ENCODE results near the gene TMEM132C. TPM values are rescaled to one million over a fixed set of nuclear protein-coding genes. Genes with fewer than 3 reads are reported as not detected.

TMEM132C gene
- total RNA-seq, 1 experiment from 2014 or later, result not detected

DNA sequence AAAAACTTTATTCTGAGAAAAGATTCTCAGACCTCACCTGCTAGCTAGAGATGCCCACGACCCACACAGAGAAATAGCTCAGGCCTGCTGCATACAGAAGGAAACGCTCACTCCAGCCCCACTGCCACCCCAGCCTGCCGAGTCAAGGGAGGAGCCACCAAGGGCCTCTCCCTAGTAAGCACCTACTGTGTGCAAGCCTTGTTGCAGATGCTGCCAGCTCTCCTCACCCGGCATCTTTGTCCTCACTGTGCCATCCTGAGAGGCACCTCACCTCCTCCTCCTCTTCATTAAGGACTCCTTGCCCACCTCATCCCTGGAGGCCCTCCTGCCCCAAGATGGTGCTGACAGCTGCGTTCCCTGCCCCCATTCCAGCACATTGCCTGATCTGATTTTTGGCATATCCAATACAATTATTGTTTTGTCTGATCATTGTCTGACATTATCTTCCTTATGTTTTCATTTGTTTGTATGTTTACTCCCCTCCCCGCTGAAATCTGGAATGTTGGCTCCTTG is 359.9 kb downstream of the TMEM132C start:
- H3K4me1 Mint-ChIP-seq (ENCODE audit: insufficient read depth, unreplicated experiment), result no peaks in the 10 kb centered on the region
- H3K9me3 Mint-ChIP-seq (ENCODE audit: unreplicated experiment), result peaks cover 40% of the 10 kb centered on the region
- TF ChIP-seq, protein P1, sequence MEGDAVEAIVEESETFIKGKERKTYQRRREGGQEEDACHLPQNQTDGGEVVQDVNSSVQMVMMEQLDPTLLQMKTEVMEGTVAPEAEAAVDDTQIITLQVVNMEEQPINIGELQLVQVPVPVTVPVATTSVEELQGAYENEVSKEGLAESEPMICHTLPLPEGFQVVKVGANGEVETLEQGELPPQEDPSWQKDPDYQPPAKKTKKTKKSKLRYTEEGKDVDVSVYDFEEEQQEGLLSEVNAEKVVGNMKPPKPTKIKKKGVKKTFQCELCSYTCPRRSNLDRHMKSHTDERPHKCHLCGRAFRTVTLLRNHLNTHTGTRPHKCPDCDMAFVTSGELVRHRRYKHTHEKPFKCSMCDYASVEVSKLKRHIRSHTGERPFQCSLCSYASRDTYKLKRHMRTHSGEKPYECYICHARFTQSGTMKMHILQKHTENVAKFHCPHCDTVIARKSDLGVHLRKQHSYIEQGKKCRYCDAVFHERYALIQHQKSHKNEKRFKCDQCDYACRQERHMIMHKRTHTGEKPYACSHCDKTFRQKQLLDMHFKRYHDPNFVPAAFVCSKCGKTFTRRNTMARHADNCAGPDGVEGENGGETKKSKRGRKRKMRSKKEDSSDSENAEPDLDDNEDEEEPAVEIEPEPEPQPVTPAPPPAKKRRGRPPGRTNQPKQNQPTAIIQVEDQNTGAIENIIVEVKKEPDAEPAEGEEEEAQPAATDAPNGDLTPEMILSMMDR (IDR thresholded peaks at IDR 0.05; ENCODE audit: unreplicated experiment), result no peak
- H3K36me3 Mint-ChIP-seq (ENCODE audit: insufficient read depth, unreplicated experiment), result no peaks in the 10 kb centered on the region
- no peak for DNase-seq (ENCODE audit: unreplicated experiment)
- CTCF ChIA-PET, result interaction anchor here (0.9 kb wide), 1 partner anchor 1228 kb away, joined by 3 read pairs; no protein-coding TSS in a partner anchor
- POLR2A ChIA-PET, result no interaction called here
- BruUV-seq (replicated peaks), result no TSS peak
- no peaks in the 10 kb centered on the region for H3K27me3 Mint-ChIP-seq (ENCODE audit: insufficient read depth, unreplicated experiment)
- intact Hi-C loops (cut with micrococcal nuclease), result no loop called here
- no peak overlapping the region for H3K4me3 Mint-ChIP-seq (ENCODE audit: unreplicated experiment)
- no peak overlapping the region for H3K27ac Mint-ChIP-seq (ENCODE audit: low read depth, unreplicated experiment)

GRCh38 chr12:128627659-128628058 is 360.7 kb downstream of the TMEM132C start:
- ChIA-PET POLR2A (no interaction called here), CTCF (no interaction called here)
- DNase-seq (ENCODE audit: unreplicated experiment), result no peak
- Mint-ChIP-seq H3K27ac (ENCODE audit: low read depth, unreplicated experiment) (no peak overlapping the region), H3K4me3 (ENCODE audit: unreplicated experiment) (no peak overlapping the region), H3K27me3 (ENCODE audit: insufficient read depth, unreplicated experiment) (no peaks in the 10 kb centered on the region), H3K36me3 (ENCODE audit: insufficient read depth, unreplicated experiment) (no peaks in the 10 kb centered on the region), H3K9me3 (ENCODE audit: unreplicated experiment) (peaks cover 35% of the 10 kb centered on the region), H3K4me1 (ENCODE audit: insufficient read depth, unreplicated experiment) (no peaks in the 10 kb centered on the region)
- TF ChIP-seq, protein P1 (IDR thresholded peaks at IDR 0.05; ENCODE audit: unreplicated experiment), result no peak
- no TSS peak for BruUV-seq (replicated peaks)
- intact Hi-C loops (cut with micrococcal nuclease), result no loop called here

DNA sequence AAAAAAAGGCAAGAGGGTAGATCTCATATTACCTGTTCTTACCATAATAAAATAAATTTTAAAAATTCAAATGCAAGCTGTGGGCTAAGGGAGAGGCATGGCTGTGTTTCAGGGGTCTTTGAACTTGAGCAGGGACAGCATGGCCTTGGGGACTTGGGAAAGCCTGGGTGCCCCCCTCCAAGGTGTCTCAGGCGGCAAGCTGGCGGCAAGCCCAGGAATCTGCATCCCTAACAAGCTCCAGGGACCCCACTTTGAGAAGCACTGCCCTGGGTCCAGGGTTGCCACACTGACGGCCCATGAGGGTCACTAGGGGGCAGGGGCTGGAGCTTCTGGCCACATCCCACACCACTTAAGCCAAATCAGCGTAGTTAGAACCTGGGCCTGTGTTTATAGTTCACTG is 363.0 kb downstream of the TMEM132C start:
- TF ChIP-seq, protein P1 (IDR thresholded peaks at IDR 0.05; ENCODE audit: unreplicated experiment), result no peak
- DNase-seq (ENCODE audit: unreplicated experiment), result no peak
- H3K4me3 Mint-ChIP-seq (ENCODE audit: unreplicated experiment), result no peak overlapping the region

DNA sequence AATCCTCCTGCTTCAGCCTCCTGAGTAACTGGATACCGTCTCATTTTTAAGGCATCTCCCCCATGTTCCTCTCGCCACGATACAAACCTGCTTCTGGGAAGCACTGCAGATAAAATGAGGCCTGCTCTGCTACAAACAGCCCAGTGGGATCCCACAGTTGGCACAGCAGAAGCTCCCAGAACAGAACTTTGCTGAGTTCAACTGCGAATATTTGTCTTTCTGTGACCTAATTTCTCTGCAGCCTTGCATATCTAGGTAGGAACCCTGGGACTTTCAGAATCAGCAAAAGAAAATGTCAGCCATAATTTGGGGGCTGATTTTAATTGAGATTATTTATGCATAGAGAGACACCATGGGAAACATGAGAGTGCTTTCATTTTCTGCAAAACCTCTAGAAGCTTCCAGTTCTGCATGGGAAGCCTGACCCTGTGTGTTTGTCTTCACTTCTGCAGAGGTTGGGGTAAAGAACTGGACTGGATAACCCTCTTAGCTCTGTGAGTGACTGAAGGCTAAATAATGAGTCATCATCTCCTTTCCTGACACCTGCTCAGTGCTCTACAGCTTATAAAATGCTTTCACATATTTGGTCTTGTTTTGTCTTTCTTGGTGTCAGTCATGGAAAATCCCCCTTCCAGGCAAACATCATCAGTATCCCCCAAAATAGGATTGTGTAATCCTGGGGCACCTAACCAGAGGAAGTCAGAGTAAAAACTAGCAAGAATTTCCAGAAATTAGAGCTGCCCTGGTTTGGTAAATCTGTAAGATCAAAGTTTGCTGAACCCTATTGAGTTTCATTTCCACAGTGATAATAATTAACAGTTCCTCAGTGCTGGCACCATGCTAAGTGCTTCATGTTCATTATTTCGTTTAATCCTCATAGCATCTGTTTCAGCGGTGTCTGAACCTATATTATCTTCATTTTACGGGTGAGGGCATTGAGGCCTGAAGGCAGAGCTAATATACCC is 371.0 kb downstream of the TMEM132C start:
- CTCF ChIA-PET, result interaction anchor here (0.7 to 0.9 kb wide), 2 partner anchors 112 to 507 kb away, joined by 3 read pairs; no protein-coding TSS in a partner anchor
- Mint-ChIP-seq H3K27me3 (ENCODE audit: insufficient read depth, unreplicated experiment) (no peaks in the 10 kb centered on the region), H3K27ac (ENCODE audit: low read depth, unreplicated experiment) (no peak overlapping the region), H3K36me3 (ENCODE audit: insufficient read depth, unreplicated experiment) (no peaks in the 10 kb centered on the region), H3K4me1 (ENCODE audit: insufficient read depth, unreplicated experiment) (no peaks in the 10 kb centered on the region), H3K9me3 (ENCODE audit: unreplicated experiment) (peaks cover 7% of the 10 kb centered on the region), H3K4me3 (ENCODE audit: unreplicated experiment) (no peak overlapping the region)
- TF ChIP-seq, protein P1 (IDR thresholded peaks at IDR 0.05; ENCODE audit: unreplicated experiment), result no peak
- POLR2A ChIA-PET, result no interaction called here
- intact Hi-C loops (cut with micrococcal nuclease), result no loop called here
- BruUV-seq (replicated peaks), result no TSS peak
- no peak for DNase-seq (ENCODE audit: unreplicated experiment)

More for the DNA sequence above, 363.0 kb downstream of the TMEM132C start:
- CTCF ChIA-PET, result no interaction called here
- Mint-ChIP-seq H3K36me3 (ENCODE audit: insufficient read depth, unreplicated experiment) (no peaks in the 10 kb centered on the region), H3K27ac (ENCODE audit: low read depth, unreplicated experiment) (no peak overlapping the region), H3K27me3 (ENCODE audit: insufficient read depth, unreplicated experiment) (no peaks in the 10 kb centered on the region), H3K9me3 (ENCODE audit: unreplicated experiment) (peaks cover 26% of the 10 kb centered on the region), H3K4me1 (ENCODE audit: insufficient read depth, unreplicated experiment) (no peaks in the 10 kb centered on the region)
- POLR2A ChIA-PET, result no interaction called here
- no TSS peak for BruUV-seq (replicated peaks)
- intact Hi-C loops (cut with micrococcal nuclease), result no loop called here
